Rectal smooth muscle tissue (tissue), 1 donor: ENCODE results near the gene DAPK2.

Experiments used
- H3K27ac ChIP-seq: one replicate; pipeline ENCODE4 v1.7.0; 2013; ENCODE audit warnings: low read depth, low read length, inconsistent platforms
- H3K27me3 ChIP-seq: one replicate; pipeline ENCODE4 v1.7.0; 2013; ENCODE audit warnings: low read length; ENCODE audit not compliant: control insufficient read depth, insufficient read depth
- H3K36me3 ChIP-seq: one replicate; pipeline ENCODE4 v1.7.0; 2013; ENCODE audit warnings: low read length; ENCODE audit not compliant: control insufficient read depth, insufficient read depth
- H3K4me1 ChIP-seq: one replicate; pipeline ENCODE4 v1.7.0; 2013; ENCODE audit warnings: low read length; ENCODE audit not compliant: control insufficient read depth, insufficient read depth
- H3K4me3 ChIP-seq: one replicate; pipeline ENCODE4 v1.7.0; 2013; ENCODE audit warnings: low read length
- H3K9ac ChIP-seq: one replicate; pipeline ENCODE4 v1.7.0; 2013; ENCODE audit warnings: low read length

DAPK2 gene

GRCh38 chr15:63915209-63915872, 130.9 kb downstream of the DAPK2 start:
- Histone ChIP-seq H3K9ac (no peak overlapping the region), H3K27me3 (no peaks in the 10 kb centered on the region), H3K4me1 (no peaks in the 10 kb centered on the region), H3K4me3 (no peak overlapping the region), H3K36me3 (no peaks in the 10 kb centered on the region), H3K27ac (no peak overlapping the region)

- Histone ChIP-seq H3K4me1 (peaks cover 3% of the 10 kb centered on the region), H3K27me3 (no peaks in the 10 kb centered on the region), H3K4me3 (no peak overlapping the region), H3K9ac (no peak overlapping the region), H3K36me3 (no peaks in the 10 kb centered on the region), H3K27ac (no peak overlapping the region)
Measured at GRCh38 chr15:63913786-63914315, 132.4 kb downstream of the DAPK2 start.

- Histone ChIP-seq H3K4me1 (peaks cover 3% of the 10 kb centered on the region), H3K9ac (no peak overlapping the region), H3K36me3 (no peaks in the 10 kb centered on the region), H3K27me3 (no peaks in the 10 kb centered on the region), H3K27ac (no peak overlapping the region), H3K4me3 (no peak overlapping the region)
Measured at GRCh38 chr15:63913336-63913735, 132.9 kb downstream of the DAPK2 start.

GRCh38 chr15:63912061-63912615, 134.1 kb downstream of the DAPK2 start:
- no peak overlapping the region for H3K9ac ChIP-seq
- peaks cover 3% of the 10 kb centered on the region for H3K4me1 ChIP-seq
- H3K36me3 ChIP-seq = no peaks in the 10 kb centered on the region
- H3K27me3 ChIP-seq = no peaks in the 10 kb centered on the region
- no peak overlapping the region for H3K4me3 ChIP-seq
- no peak overlapping the region for H3K27ac ChIP-seq

- H3K36me3 ChIP-seq = no peaks in the 10 kb centered on the region
- peaks cover 3% of the 10 kb centered on the region for H3K4me1 ChIP-seq
- no peak overlapping the region for H3K9ac ChIP-seq
- no peak overlapping the region for H3K4me3 ChIP-seq
- H3K27me3 ChIP-seq = no peaks in the 10 kb centered on the region
- H3K27ac ChIP-seq = no peak overlapping the region
Measured at GRCh38 chr15:63911160-63911559, 135.1 kb downstream of the DAPK2 start.

GRCh38 chr15:63909819-63910437, 136.4 kb downstream of the DAPK2 start:
- H3K9ac ChIP-seq = no peak overlapping the region
- no peaks in the 10 kb centered on the region for H3K36me3 ChIP-seq
- H3K4me1 ChIP-seq = peaks cover 3% of the 10 kb centered on the region
- no peaks in the 10 kb centered on the region for H3K27me3 ChIP-seq
- no peak overlapping the region for H3K4me3 ChIP-seq
- H3K27ac ChIP-seq = no peak overlapping the region

- Histone ChIP-seq H3K9ac (no peak overlapping the region), H3K27ac (no peak overlapping the region)
Measured at GRCh38 chr15:63908991-63909390, 137.3 kb downstream of the DAPK2 start.

GRCh38 chr15:63908281-63908680, 138.0 kb downstream of the DAPK2 start:
- Histone ChIP-seq H3K4me1 (peaks cover 3% of the 10 kb centered on the region), H3K36me3 (no peaks in the 10 kb centered on the region), H3K9ac (no peak overlapping the region), H3K27me3 (no peaks in the 10 kb centered on the region), H3K4me3 (no peak overlapping the region), H3K27ac (no peak overlapping the region)

More at GRCh38 chr15:63908991-63909390, 137.3 kb downstream of the DAPK2 start:
- peaks cover 3% of the 10 kb centered on the region for H3K4me1 ChIP-seq
- no peaks in the 10 kb centered on the region for H3K36me3 ChIP-seq
- no peaks in the 10 kb centered on the region for H3K27me3 ChIP-seq
- H3K4me3 ChIP-seq = no peak overlapping the region

GRCh38 chr15:63907521-63907920, 138.8 kb downstream of the DAPK2 start:
- H3K4me1 ChIP-seq = peaks cover 3% of the 10 kb centered on the region
- H3K27ac ChIP-seq = no peak overlapping the region
- no peak overlapping the region for H3K9ac ChIP-seq
- no peaks in the 10 kb centered on the region for H3K36me3 ChIP-seq
- H3K27me3 ChIP-seq = no peaks in the 10 kb centered on the region
- H3K4me3 ChIP-seq = no peak overlapping the region

- Histone ChIP-seq H3K4me3 (no peak overlapping the region), H3K9ac (no peak overlapping the region), H3K4me1 (peaks cover 3% of the 10 kb centered on the region), H3K27ac (no peak overlapping the region), H3K36me3 (no peaks in the 10 kb centered on the region), H3K27me3 (no peaks in the 10 kb centered on the region)
Measured at GRCh38 chr15:63906266-63906584, 140.1 kb downstream of the DAPK2 start.

GRCh38 chr15:63905558-63906265, 140.6 kb downstream of the DAPK2 start:
- Histone ChIP-seq H3K36me3 (no peaks in the 10 kb centered on the region), H3K27ac (no peak overlapping the region), H3K4me1 (peaks cover 3% of the 10 kb centered on the region), H3K27me3 (no peaks in the 10 kb centered on the region), H3K4me3 (no peak overlapping the region), H3K9ac (no peak overlapping the region)

- H3K27me3 ChIP-seq = no peaks in the 10 kb centered on the region
- no peak overlapping the region for H3K27ac ChIP-seq
- H3K36me3 ChIP-seq = no peaks in the 10 kb centered on the region
- H3K4me1 ChIP-seq = peaks cover 2% of the 10 kb centered on the region
- H3K4me3 ChIP-seq = no peak overlapping the region
- H3K9ac ChIP-seq = no peak overlapping the region
Measured at GRCh38 chr15:63905131-63905530, 141.2 kb downstream of the DAPK2 start.
